A673 (cell line): ENCODE data around the gene ZNF672.

Experiments
- EZH2 ChIP-seq: fragments of 200-600 bp; sonication (generic); IDR thresholded peaks from 2 replicates; pipeline ENCODE4 v1.6.1; 2017; ENCODE audit warnings: borderline replicate concordance, low read depth, mild to moderate bottlenecking, mixed read lengths, antibody characterized with exemption, low read length; ENCODE audit not compliant: poor library complexity, severe bottlenecking
- TF ChIP-seq, protein P1 (sequence below): fragments of 300-800, 200-600 bp; sonication (generic); conservative IDR thresholded peaks from 2 replicates; pipeline ENCODE4 v1.5.1; 2017; ENCODE audit warnings: low read depth, mild to moderate bottlenecking, antibody characterized with exemption, low read length, moderate library complexity, mixed read lengths

DNA sequence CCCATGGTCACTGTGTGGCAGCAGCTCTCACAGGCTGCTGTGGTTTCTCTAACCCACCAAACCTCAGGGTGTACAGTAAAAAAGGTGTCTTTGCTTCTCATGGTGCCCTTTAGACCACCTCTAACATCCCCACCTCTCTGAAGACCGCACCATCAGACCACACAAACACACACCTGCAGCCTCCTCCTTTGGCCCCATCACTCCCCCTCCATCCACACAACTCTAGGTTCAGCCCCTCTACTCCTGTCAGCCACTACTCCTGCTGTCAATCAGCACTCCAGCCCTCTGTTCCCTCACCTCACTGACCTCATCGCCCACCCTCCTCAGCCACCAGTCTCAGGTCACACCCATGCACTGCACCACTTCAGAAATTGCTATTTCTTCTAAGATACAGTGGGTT is 13.4 kb downstream of the ZNF672 start:
- TF ChIP-seq EZH2 = no peak
- TF ChIP-seq, protein P1, sequence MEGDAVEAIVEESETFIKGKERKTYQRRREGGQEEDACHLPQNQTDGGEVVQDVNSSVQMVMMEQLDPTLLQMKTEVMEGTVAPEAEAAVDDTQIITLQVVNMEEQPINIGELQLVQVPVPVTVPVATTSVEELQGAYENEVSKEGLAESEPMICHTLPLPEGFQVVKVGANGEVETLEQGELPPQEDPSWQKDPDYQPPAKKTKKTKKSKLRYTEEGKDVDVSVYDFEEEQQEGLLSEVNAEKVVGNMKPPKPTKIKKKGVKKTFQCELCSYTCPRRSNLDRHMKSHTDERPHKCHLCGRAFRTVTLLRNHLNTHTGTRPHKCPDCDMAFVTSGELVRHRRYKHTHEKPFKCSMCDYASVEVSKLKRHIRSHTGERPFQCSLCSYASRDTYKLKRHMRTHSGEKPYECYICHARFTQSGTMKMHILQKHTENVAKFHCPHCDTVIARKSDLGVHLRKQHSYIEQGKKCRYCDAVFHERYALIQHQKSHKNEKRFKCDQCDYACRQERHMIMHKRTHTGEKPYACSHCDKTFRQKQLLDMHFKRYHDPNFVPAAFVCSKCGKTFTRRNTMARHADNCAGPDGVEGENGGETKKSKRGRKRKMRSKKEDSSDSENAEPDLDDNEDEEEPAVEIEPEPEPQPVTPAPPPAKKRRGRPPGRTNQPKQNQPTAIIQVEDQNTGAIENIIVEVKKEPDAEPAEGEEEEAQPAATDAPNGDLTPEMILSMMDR = no peak
